Activated CD4-positive, alpha-beta memory T cell treated with anti-CD3 and anti-CD28 coated beads, Interleukin-2, amount 10 ng/mL, durations not matched to agents 7 days and 5 days (primary cell): ENCODE results near the gene ZMYM5. TPM values are rescaled to one million over a fixed set of nuclear protein-coding genes. Genes with fewer than 3 reads are reported as not detected.

ENCODE experiments used
- total RNA-seq, 2 experiments: library from RNA; stranded (reverse); gene quantifications; one replicate each; pipeline ENCODE4 v1.2.3, GENCODE V29; 2021

ZMYM5 gene
- total RNA-seq, 2 experiments from 2014 or later: 17.1 to 17.3 TPM

Other genes starting within 250 kb of the ZMYM5 start
- 10 to 100 TPM; 44.4 to 47.2 TPM for gene MPHOSPH8, start 230.0 kb downstream of the ZMYM5 start, total RNA-seq
- gene PSPC1, start 80.7 kb downstream of the ZMYM5 start, total RNA-seq: 10 to 100 TPM; 66.6 to 69.4 TPM
- gene ZMYM2, start 95.1 kb upstream of the ZMYM5 start, total RNA-seq: 10 to 100 TPM; 61.8 TPM